Spleen (tissue), 7 donors: ENCODE measurements around the gene CHID1.

Source experiments
- POLR2A ChIP-seq, 3 donors: fragments of 450-650 bp; IDR thresholded peaks; one replicate each; pipeline ENCODE4 v1.5.1; 2017; ENCODE audit warnings: antibody characterized with exemption in 3 of 3, mild to moderate bottlenecking in 1 of 3
- POLR2AphosphoS5 ChIP-seq, 3 donors: sonication (generic); formaldehyde crosslinking; IDR thresholded peaks; one replicate each; pipeline ENCODE4 v1.5.1; 2017; ENCODE audit warnings: antibody characterized with exemption in 3 of 3
- TF ChIP-seq, protein P1 (sequence below), 11 experiments: fragments of 200-600 bp in 7 of 11; fragments of 450-650 bp in 4 of 11; sonication (generic) in 4 of 11; IDR thresholded peaks in 8 of 11; conservative IDR thresholded peaks in 3 of 11; 1 replicate in 7 of 11; 2 replicates in 4 of 11; pipeline versions ENCODE4 v1.4.0 to v1.8.0; 2016 to 2021; ENCODE audit warnings: antibody characterized with exemption in 11 of 11, inconsistent platforms in 4 of 11, mild to moderate bottlenecking in 1 of 11
- donor health status: DM: no; HTN: no; CAD: no; lungs with moderate emphysema.
- donor health status: DM: no; HTN: no; CAD: no.
- donor health status: DM: no; HTN: no; CAD: no.

DNA sequence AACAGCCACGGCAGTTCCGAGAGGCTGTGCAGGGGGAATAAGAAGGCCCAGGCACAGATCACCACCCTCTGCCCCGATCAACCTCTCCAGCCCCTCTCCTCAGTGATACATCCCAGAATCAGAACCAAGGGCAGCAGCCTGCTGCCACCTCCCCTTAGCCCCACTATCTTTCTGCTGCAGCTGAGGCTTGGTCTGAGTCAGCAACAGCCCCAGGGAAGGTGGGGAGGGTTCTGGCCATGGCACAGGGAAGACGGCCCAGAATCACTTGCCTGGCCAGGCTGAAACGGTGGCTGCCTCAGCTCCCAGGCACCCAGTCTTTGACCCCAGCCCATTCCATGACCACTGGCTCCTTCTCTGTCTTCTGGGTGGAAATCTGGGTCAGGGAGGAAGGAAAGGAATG lies 2.3 kb downstream of the CHID1 start:
- TF ChIP-seq, protein P1, sequence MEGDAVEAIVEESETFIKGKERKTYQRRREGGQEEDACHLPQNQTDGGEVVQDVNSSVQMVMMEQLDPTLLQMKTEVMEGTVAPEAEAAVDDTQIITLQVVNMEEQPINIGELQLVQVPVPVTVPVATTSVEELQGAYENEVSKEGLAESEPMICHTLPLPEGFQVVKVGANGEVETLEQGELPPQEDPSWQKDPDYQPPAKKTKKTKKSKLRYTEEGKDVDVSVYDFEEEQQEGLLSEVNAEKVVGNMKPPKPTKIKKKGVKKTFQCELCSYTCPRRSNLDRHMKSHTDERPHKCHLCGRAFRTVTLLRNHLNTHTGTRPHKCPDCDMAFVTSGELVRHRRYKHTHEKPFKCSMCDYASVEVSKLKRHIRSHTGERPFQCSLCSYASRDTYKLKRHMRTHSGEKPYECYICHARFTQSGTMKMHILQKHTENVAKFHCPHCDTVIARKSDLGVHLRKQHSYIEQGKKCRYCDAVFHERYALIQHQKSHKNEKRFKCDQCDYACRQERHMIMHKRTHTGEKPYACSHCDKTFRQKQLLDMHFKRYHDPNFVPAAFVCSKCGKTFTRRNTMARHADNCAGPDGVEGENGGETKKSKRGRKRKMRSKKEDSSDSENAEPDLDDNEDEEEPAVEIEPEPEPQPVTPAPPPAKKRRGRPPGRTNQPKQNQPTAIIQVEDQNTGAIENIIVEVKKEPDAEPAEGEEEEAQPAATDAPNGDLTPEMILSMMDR (IDR thresholded peaks at IDR 0.05 in 8 of 11, conservative IDR thresholded peaks at IDR 0.05 in 3 of 11), result no peak
- TF ChIP-seq POLR2AphosphoS5 (IDR thresholded peaks at IDR 0.05) (no peak), POLR2A (IDR thresholded peaks at IDR 0.05) (no peak)
